ENCODE results near the gene SMIM43.
"Not testable (repeated sequence)": the region's sequence is repeated elsewhere in the genome, so short reads cannot be mapped to it uniquely, and the experiment has no call there.

Gene SMIM43

DNA sequence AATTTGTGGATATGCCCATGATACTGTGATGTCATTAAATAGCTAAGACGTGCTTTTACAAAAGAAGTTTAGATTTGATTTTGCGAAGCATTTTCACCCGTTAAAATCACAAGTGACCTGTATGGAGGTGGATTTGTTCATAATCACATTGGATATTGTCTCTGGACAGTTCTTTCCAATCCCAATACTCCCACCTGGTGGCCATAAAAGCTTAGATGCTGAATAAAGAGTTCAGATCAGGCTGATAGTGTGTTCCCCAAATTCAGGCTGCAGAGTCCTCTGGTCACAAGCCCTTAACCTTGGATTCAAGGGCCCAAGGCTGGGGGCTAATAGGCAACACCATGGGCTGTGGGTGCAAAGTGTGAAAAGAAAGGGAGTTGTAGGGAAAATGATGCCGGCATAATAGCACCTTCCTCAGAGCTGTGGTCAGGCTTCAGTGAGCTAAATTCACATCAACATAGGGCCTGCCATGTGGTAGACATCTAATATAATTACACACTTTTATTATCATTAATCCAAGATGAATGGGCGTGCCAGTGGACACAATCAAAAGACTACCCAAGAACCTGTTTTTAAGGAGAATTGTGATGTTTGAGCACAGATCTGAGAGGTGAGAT lies 28.1 kb downstream of the SMIM43 start:
- FAIRE-seq = no peak

GRCh38 chr4:121734571-121734970 lies 30.4 kb downstream of the SMIM43 start:
- FAIRE-seq (no peak), DNase-seq (ENCODE audit: insufficient read length, low spot score) (no peak)
- TF ChIP-seq, protein P1, sequence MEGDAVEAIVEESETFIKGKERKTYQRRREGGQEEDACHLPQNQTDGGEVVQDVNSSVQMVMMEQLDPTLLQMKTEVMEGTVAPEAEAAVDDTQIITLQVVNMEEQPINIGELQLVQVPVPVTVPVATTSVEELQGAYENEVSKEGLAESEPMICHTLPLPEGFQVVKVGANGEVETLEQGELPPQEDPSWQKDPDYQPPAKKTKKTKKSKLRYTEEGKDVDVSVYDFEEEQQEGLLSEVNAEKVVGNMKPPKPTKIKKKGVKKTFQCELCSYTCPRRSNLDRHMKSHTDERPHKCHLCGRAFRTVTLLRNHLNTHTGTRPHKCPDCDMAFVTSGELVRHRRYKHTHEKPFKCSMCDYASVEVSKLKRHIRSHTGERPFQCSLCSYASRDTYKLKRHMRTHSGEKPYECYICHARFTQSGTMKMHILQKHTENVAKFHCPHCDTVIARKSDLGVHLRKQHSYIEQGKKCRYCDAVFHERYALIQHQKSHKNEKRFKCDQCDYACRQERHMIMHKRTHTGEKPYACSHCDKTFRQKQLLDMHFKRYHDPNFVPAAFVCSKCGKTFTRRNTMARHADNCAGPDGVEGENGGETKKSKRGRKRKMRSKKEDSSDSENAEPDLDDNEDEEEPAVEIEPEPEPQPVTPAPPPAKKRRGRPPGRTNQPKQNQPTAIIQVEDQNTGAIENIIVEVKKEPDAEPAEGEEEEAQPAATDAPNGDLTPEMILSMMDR (IDR thresholded peaks at IDR 0.05; ENCODE audit: insufficient read depth, missing control alignments) = no peak

More for the DNA sequence above, 28.1 kb downstream of the SMIM43 start:
- DNase-seq (ENCODE audit: insufficient read length, low spot score) = no peak
- TF ChIP-seq, protein P1 (IDR thresholded peaks at IDR 0.05; ENCODE audit: insufficient read depth, missing control alignments) = peak; percentile 53

DNA sequence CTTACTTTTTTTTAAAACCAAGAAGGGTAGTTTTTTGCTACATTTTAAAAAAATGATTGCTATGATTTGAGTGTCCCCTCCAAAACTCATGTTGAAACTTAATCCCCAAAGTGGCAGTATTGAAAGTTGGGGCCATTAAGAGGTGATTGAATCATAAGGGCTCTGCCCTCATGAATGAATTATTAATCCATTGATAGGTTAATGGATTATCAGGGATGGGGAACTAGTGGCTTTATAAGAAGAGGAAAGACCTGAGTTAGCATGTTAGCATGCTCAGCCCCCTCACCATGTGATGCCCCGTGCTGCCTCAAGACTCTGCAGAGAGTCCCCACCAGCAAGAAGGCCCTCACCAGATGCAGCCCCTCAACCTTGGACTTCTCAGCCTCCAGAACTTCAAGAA lies 31.0 kb downstream of the SMIM43 start:
- TF ChIP-seq, protein P1 (IDR thresholded peaks at IDR 0.05; ENCODE audit: insufficient read depth, missing control alignments) = no peak
- DNase-seq (ENCODE audit: insufficient read length, low spot score) = no peak
- FAIRE-seq = no peak

DNA sequence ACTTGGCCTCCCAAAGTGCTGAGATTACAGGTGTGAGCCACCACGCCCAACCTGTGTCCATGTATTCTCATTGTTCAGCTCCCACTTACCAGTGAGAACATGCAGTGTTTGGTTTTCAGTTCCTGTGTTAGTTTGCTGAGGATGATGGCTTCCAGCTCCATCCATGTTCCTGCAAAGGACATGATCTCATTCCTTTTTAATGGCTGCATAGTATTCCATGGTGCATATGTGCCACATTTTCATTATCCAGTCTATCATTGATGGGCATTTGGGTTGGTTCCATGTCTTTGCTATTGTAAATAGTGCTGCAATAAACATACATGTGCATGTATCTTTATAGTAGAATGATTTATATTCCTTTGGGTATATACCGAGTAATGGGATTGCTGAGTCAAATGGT lies 35.2 kb downstream of the SMIM43 start:
- not testable (repeated sequence) for DNase-seq (ENCODE audit: insufficient read length, low spot score); FAIRE-seq

GRCh38 chr4:121728798-121729226 lies 36.2 kb downstream of the SMIM43 start:
- TF ChIP-seq, protein P1 (IDR thresholded peaks at IDR 0.05; ENCODE audit: insufficient read depth, missing control alignments) = no peak
- FAIRE-seq = no peak
- no peak for DNase-seq (ENCODE audit: insufficient read length, low spot score)

DNA sequence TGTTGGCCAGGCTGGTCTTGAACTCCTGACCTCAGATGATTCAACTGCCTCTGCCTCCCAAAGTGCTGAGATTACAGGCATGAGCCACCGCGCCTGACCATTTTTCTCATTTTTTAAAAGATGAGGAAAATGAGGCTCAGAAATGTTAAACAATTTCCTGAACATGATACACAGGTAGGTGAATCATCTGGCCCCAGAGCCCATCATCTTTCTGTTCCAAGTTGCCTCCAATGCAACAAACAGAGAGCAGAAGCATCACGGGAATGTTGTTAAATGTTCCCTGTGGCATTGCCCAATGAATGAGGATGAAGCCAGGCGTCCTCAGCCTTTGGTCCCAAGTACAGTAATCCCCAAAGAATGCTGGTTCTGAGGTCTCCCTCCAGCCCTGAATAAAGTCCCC lies 36.9 kb downstream of the SMIM43 start:
- TF ChIP-seq, protein P1 (IDR thresholded peaks at IDR 0.05; ENCODE audit: insufficient read depth, missing control alignments) = no peak
- DNase-seq (ENCODE audit: insufficient read length, low spot score) (no peak), FAIRE-seq (no peak)

- FAIRE-seq (peak; percentile 77), DNase-seq (ENCODE audit: insufficient read length, low spot score) (no peak)
- TF ChIP-seq, protein P1 (IDR thresholded peaks at IDR 0.05; ENCODE audit: insufficient read depth, missing control alignments) = peak; percentile 64
Observed at GRCh38 chr4:121726642-121727268, 38.2 kb downstream of the SMIM43 start.

All from D721Med (cell line).